MCF 10A (cell line): ENCODE data around the gene FLAD1. TPM values are rescaled to one million over a fixed set of nuclear protein-coding genes. Genes with fewer than 3 reads are reported as not detected.

Experiments
- BruUV-seq: library from RNA; stranded (reverse); fragments of 400-500 nt; replicated peaks from 2 replicates; lab custom pipeline; 2021; lab: Mats Ljungman, UMichigan
- CTCF ChIA-PET: fragments of 300-600 bp; sonication (Branson Sonifier 250); formaldehyde crosslinking; extraction: SDS; loops from one replicate; lab custom pipeline; 2021; ENCODE audit warnings: antibody characterized with exemption, inconsistent platforms; lab: Yijun Ruan, JAX
- POLR2A ChIA-PET: fragments of 300-600, 350-650 bp; sonication (Branson Sonifier 250); formaldehyde crosslinking; extraction: SDS; loops from one replicate; lab custom pipeline; 2020; ENCODE audit warnings: antibody characterized with exemption, inconsistent platforms; lab: Yijun Ruan, JAX
- DNase-seq: peaks from one replicate; pipeline ENCODE4 v3.0.0-alpha.2; 2018; ENCODE audit not compliant: unreplicated experiment
- H3K27ac Mint-ChIP-seq: one replicate; pipeline ENCODE4 v1.8.0; 2022; ENCODE audit warnings: mild to moderate bottlenecking, low read depth, mixed read lengths; ENCODE audit not compliant: unreplicated experiment
- H3K27me3 Mint-ChIP-seq: one replicate; pipeline ENCODE4 v1.8.0; 2022; ENCODE audit warnings: mixed read lengths; ENCODE audit not compliant: insufficient read depth, unreplicated experiment
- H3K36me3 Mint-ChIP-seq: one replicate; pipeline ENCODE4 v1.8.0; 2022; ENCODE audit warnings: mild to moderate bottlenecking, moderate library complexity, mixed read lengths; ENCODE audit not compliant: insufficient read depth, unreplicated experiment
- H3K4me1 Mint-ChIP-seq: one replicate; pipeline ENCODE4 v1.8.0; 2022; ENCODE audit warnings: mixed read lengths; ENCODE audit not compliant: insufficient read depth, unreplicated experiment
- H3K4me3 Mint-ChIP-seq: one replicate; pipeline ENCODE4 v1.8.0; 2022; ENCODE audit warnings: mild to moderate bottlenecking, moderate library complexity, mixed read lengths; ENCODE audit not compliant: unreplicated experiment
- H3K9me3 Mint-ChIP-seq: one replicate; pipeline ENCODE4 v1.8.0; 2022; ENCODE audit warnings: mixed read lengths; ENCODE audit not compliant: unreplicated experiment
- intact Hi-C: fragments of 100-400 bp; cut with micrococcal nuclease; formaldehyde crosslinking; loops from 2 replicates; pipeline ENCODE4 v1.14.1; 2022
- total RNA-seq: library from RNA; stranded (reverse); gene quantifications from 2 replicates; pipeline ENCODE4 v1.2.3, GENCODE V29; 2022
- TF ChIP-seq, protein P1 (sequence below): fragments of 200-600 bp; IDR thresholded peaks from one replicate; pipeline ENCODE4 v1.8.0; 2022; ENCODE audit warnings: antibody characterized with exemption, mild to moderate bottlenecking; ENCODE audit not compliant: unreplicated experiment

FLAD1 gene
- total RNA-seq, 1 experiment from 2014 or later: 91.1 TPM

DNA sequence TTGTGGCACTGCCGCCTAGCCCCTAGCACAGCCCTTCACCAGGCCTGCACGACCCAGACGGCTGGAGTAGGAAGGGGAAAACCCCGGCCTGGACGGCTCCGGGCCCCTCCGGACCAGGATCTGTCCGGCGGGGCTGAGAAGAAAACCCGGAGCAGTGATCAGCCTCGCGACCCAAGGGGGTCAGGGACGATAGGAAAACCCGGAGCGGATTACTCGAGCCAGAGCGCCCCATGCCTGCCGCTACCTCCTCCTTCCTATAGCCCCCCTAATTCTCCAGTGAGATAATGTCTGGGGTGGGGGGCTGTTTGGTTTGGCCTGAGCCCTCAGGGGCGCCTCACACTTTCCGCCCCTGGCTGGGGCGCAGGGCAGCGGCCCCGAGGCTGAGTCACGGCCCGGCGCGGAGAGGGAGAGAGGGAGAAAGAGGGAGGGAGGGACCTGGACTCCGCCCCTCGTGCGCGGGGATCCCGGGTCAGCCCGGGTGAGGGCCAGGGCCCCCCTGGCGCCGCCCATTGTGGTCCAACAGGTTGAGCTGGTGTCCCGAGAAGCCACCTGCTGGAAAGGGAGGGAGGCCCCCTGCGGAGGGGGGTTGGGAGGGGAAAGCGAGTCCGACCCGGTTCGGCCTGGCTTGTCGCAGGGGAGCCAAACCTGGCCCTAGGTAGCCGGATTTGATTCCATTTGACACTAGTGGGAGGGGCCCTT is 17.7 kb downstream of the FLAD1 start:
- H3K36me3 Mint-ChIP-seq: peaks cover 16% of the 10 kb centered on the region
- DNase-seq: peak; percentile 96
- ChIA-PET POLR2A (interaction anchor here (0.7 to 41.1 kb wide), 20 partner anchors 8 to 586 kb away, joined by 3 to 1917 read pairs (median 4); partner anchors contain the start of genes ADAM15, ASH1L, CKS1B and EFNA1), CTCF (interaction anchor here (0.6 to 9.4 kb wide), 16 partner anchors 13 to 453 kb away, joined by 3 to 118 read pairs (median 5); partner anchors contain the start of genes ADAM15, CKS1B, FLAD1 and PYGO2)
- intact Hi-C loops: loop anchor here (1.0 to 5.0 kb wide), 2 partner anchors 39 to 444 kb away; partner anchors contain the start of gene UBE2Q1
- no TSS peak for BruUV-seq
- TF ChIP-seq, protein P1, sequence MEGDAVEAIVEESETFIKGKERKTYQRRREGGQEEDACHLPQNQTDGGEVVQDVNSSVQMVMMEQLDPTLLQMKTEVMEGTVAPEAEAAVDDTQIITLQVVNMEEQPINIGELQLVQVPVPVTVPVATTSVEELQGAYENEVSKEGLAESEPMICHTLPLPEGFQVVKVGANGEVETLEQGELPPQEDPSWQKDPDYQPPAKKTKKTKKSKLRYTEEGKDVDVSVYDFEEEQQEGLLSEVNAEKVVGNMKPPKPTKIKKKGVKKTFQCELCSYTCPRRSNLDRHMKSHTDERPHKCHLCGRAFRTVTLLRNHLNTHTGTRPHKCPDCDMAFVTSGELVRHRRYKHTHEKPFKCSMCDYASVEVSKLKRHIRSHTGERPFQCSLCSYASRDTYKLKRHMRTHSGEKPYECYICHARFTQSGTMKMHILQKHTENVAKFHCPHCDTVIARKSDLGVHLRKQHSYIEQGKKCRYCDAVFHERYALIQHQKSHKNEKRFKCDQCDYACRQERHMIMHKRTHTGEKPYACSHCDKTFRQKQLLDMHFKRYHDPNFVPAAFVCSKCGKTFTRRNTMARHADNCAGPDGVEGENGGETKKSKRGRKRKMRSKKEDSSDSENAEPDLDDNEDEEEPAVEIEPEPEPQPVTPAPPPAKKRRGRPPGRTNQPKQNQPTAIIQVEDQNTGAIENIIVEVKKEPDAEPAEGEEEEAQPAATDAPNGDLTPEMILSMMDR: no peak
- H3K27ac Mint-ChIP-seq: peak overlapping the region; percentile 97
- H3K4me3 Mint-ChIP-seq: peak overlapping the region; percentile 90
- H3K27me3 Mint-ChIP-seq: no peaks in the 10 kb centered on the region
- H3K9me3 Mint-ChIP-seq: no peaks in the 10 kb centered on the region
- peaks cover 47% of the 10 kb centered on the region for H3K4me1 Mint-ChIP-seq

DNA sequence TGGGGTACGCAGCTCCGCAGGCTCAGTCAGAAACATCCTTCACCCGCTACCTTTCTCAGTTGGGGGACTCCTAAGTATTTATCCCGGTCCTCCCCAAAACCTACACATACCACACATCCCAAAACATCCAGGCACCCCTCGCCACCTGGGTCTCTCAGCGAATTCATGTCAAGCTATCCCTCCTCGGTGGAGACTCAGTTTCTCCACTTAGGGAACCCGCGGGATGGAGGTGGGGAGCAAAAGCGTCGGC is 18.2 kb downstream of the FLAD1 start:
- POLR2A ChIA-PET: interaction anchor here (0.7 to 41.1 kb wide), 19 partner anchors 9 to 587 kb away, joined by 3 to 1917 read pairs (median 5); partner anchors contain the start of genes ADAM15, ASH1L, CKS1B and EFNA3
- DNase-seq: no peak
- no TSS peak for BruUV-seq
- H3K27me3 Mint-ChIP-seq: no peaks in the 10 kb centered on the region
- H3K4me1 Mint-ChIP-seq: peaks cover 47% of the 10 kb centered on the region
- H3K36me3 Mint-ChIP-seq: peaks cover 17% of the 10 kb centered on the region
- intact Hi-C loops: loop anchor here (1.0 to 5.0 kb wide), 2 partner anchors 39 to 444 kb away; partner anchors contain the start of gene UBE2Q1
- H3K27ac Mint-ChIP-seq: peak overlapping the region; percentile 97
- peak overlapping the region; percentile 90 for H3K4me3 Mint-ChIP-seq
- CTCF ChIA-PET: interaction anchor here (0.6 to 9.4 kb wide), 11 partner anchors 12 to 1043 kb away, joined by 3 to 118 read pairs (median 3); partner anchors contain the start of genes CKS1B, CRTC2, FLAD1 and SHC1
- H3K9me3 Mint-ChIP-seq: no peaks in the 10 kb centered on the region
- TF ChIP-seq, protein P1: no peak

DNA sequence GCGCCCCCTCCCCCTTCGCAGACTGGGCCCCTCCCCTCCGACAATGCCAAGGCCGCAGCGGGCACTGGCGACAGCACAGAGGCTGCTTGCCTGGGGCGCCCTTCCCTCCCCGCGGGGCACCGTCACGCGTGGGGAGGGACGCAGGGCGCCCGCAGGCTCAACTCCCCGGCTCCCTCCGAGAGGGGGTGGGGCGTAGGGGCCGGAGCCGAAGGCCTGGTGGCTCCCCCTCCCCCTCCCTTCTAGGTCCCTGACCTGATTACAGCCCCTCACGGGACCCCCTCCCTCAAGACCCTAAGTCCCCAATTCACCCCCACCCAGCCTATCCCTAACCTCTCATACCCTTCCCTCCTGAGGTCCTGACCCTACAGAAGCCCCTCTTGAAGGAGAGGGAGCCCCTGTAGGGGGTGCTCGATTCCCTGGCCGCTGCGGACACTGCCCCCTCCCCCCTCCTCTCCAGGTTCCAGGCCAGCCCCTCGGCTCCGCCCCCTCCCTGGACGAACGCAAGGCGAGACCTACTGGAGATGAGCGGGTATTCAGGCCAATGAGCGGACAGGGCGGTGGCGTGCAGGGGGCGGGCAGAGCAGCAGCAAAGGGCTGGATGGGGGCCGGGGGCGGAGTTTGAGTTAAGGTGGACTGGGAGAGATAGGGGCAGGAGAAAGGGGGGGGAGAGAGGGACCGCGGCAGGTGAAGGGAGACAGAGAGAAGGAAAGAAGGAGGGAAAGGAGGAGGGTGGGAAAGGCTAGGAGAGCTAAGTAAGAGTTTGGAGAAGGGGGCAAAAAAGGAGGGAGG is 18.7 kb downstream of the FLAD1 start:
- BruUV-seq: no TSS peak
- H3K27ac Mint-ChIP-seq: peak overlapping the region; percentile 97
- DNase-seq: peak; percentile 100
- H3K9me3 Mint-ChIP-seq: no peaks in the 10 kb centered on the region
- peak overlapping the region; percentile 90 for H3K4me3 Mint-ChIP-seq
- intact Hi-C loops: loop anchor here (1.0 to 5.0 kb wide), 6 partner anchors 28 to 445 kb away; partner anchors contain the start of genes CKS1B and UBE2Q1
- H3K27me3 Mint-ChIP-seq: no peaks in the 10 kb centered on the region
- peaks cover 17% of the 10 kb centered on the region for H3K36me3 Mint-ChIP-seq
- peaks cover 52% of the 10 kb centered on the region for H3K4me1 Mint-ChIP-seq
- TF ChIP-seq, protein P1: peak; percentile 34
- ChIA-PET CTCF (interaction anchor here (0.6 to 9.4 kb wide), 17 partner anchors 12 to 1043 kb away, joined by 3 to 118 read pairs (median 3); partner anchors contain the start of genes CKS1B, CRTC2, FLAD1 and PYGO2), POLR2A (interaction anchor here (0.6 to 41.1 kb wide), 20 partner anchors 9 to 1477 kb away, joined by 3 to 1917 read pairs (median 4); partner anchors contain the start of genes ADAM15, CKS1B, EFNA3 and FLAD1)
